Lower leg skin (tissue), 4 donors: ENCODE data around the gene MYLK4. TPM values are rescaled to one million over a fixed set of nuclear protein-coding genes. Genes with fewer than 3 reads are reported as not detected.

ENCODE experiments used
- DNase-seq, 2 donors: peaks; one replicate each; pipeline ENCODE4 v3.0.0-alpha.2; 2019; ENCODE audit warnings: low spot score in 2 of 2
- H3K4me3 ChIP-seq: fragments of 200-600 bp; sonication (generic); 2 replicates; pipeline ENCODE4 v1.5.1; 2017; ENCODE audit warnings: mild to moderate bottlenecking, low read depth; ENCODE audit not compliant: poor library complexity, severe bottlenecking
- POLR2A ChIP-seq, 2 donors: fragments of 450-650 bp; IDR thresholded peaks; one replicate each; pipeline ENCODE4 v1.6.1; 2016 to 2017; ENCODE audit warnings: antibody characterized with exemption in 2 of 2, mild to moderate bottlenecking in 1 of 2, moderate library complexity in 1 of 2
- WGBS, 2 donors: methylation state at CpG; one replicate each; pipeline ENCODE4 v1.1.5; 2018; 5-methylcytosine and 5-hydroxymethylcytosine counted together
- intact Hi-C: fragments of 100-400 bp; cut with DNase I; formaldehyde crosslinking; loops from one replicate; pipeline ENCODE4 v1.15.0; 2023; ENCODE audit warnings: low total_unique reads
- total RNA-seq, 4 donors: library from RNA; depleted of rRNA; stranded (reverse); fragments of >200 nt; gene quantifications; one replicate each; pipeline ENCODE4 v1.1.0, GENCODE V29; 2016
- TF ChIP-seq, protein P1 (sequence below), 3 donors: fragments of 450-650 bp; IDR thresholded peaks; one replicate each; pipeline ENCODE4 v1.5.1; 2016; ENCODE audit warnings: antibody characterized with exemption in 3 of 3, mild to moderate bottlenecking in 3 of 3, moderate library complexity in 2 of 3

MYLK4 gene
- total RNA-seq, 4 donors from 2014 or later, result 0.97 to 3.8 (median 2.5) TPM

DNA sequence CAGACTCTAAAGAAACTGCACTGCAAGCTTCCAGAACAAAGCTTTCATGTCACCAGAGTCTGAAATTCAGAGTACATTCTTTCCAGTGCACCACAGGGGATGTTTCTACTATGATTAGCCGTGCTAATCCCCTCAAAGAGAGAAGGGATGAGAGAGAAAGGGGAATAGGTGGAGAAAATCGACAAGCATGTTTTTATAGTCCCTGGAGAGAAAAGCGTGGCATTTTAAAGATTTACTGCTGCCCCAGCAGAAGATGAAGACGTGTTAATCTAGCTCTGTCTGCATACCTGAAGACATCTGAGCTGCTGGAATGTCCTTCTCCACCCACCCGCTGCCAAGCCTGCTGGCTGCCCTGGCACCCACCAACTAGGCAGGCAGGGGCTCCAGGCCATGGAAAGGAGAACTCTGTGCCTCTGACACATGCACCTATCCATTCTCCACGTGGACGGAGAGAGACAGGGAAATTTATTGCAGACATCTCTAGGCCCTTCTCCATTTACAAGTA, 4.1 kb downstream of the MYLK4 start:
- DNase-seq, result no peak
- intact Hi-C loops, result no loop called here
- H3K4me3 ChIP-seq, result no peak overlapping the region
- WGBS, 2 donors, result 71 to 75% methylated on average over 7 of the region's 7 CpGs
- TF ChIP-seq POLR2A (IDR thresholded peaks at IDR 0.05), result no peak
- TF ChIP-seq, protein P1, sequence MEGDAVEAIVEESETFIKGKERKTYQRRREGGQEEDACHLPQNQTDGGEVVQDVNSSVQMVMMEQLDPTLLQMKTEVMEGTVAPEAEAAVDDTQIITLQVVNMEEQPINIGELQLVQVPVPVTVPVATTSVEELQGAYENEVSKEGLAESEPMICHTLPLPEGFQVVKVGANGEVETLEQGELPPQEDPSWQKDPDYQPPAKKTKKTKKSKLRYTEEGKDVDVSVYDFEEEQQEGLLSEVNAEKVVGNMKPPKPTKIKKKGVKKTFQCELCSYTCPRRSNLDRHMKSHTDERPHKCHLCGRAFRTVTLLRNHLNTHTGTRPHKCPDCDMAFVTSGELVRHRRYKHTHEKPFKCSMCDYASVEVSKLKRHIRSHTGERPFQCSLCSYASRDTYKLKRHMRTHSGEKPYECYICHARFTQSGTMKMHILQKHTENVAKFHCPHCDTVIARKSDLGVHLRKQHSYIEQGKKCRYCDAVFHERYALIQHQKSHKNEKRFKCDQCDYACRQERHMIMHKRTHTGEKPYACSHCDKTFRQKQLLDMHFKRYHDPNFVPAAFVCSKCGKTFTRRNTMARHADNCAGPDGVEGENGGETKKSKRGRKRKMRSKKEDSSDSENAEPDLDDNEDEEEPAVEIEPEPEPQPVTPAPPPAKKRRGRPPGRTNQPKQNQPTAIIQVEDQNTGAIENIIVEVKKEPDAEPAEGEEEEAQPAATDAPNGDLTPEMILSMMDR (IDR thresholded peaks at IDR 0.05), result no peak

DNA sequence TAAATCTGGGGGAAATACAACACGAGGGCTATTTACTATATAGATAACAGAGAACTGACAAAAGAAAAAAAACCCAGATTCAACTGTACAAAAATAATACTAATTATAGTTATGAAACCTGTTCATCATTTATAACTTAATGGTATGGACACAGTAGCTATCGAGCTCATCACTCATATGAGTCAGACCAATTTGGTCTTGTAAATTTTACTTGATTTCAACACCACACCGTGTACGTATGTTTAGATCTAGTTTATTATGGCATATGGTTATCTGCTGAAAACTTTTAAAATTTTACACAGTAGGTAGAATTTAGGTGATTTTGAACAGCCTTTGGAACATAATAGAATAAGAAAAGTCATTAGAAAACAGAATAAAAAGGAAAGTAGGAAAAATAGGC, 5.5 kb downstream of the MYLK4 start:
- TF ChIP-seq POLR2A (IDR thresholded peaks at IDR 0.05), result no peak
- TF ChIP-seq, protein P1 (IDR thresholded peaks at IDR 0.05), result no peak
- intact Hi-C loops, result no loop called here
- 78 to 84% methylated on average over 4 of the region's 4 CpGs for WGBS, 2 donors

DNA sequence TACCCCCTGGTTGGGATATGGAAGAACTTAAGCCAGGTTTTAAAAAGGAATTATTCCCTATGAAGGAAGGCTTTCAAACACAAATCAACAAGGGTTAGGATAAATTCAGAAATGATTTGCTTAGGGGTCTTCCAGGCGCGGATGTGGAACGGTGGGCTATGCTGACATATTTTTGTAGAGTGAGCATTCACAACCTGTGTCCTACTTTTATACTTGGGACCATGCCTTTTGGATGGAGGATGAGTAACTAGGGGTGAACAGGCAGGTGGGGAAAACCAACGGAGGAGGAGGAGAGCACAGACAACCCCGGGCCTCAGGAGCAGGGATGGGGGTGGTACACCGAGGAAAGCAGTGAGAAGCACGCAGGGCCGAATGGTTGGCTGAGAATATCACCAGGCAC, 5.9 kb downstream of the MYLK4 start:
- no peak for DNase-seq
- intact Hi-C loops, result no loop called here
- H3K4me3 ChIP-seq, result no peak overlapping the region
- TF ChIP-seq, protein P1 (IDR thresholded peaks at IDR 0.05), result no peak
- TF ChIP-seq POLR2A (IDR thresholded peaks at IDR 0.05), result no peak
- 79 to 94% methylated on average over 8 of the region's 8 CpGs for WGBS, 2 donors

More for the DNA sequence above, 5.5 kb downstream of the MYLK4 start:
- DNase-seq, result no peak
- no peak overlapping the region for H3K4me3 ChIP-seq

DNA sequence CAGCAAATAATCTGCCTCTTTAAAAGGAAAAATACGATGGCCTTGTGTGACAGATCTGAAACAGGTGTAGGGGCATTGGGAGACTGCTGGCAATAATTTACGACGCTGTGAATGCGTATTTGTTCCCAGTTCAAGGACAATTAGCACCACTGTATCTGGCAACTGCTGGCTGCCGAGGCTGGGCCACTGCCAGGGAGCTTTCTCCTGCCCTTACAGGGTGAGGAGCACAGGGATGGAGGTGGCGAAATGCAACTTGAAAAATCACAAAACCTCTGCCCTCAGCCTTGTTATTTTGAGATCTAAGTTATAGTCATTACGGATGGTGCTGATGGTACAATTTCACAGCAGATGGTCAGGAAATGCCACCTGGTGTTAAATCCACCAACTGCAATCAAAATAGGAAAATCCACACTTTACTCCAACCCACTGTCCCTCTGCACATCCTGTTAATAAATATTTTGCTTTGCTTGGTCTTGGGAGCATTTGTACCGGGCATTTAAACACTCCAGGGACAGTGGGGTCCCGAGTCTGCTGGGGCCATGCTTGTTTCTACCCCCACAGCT, 6.4 kb downstream of the MYLK4 start:
- intact Hi-C loops, result no loop called here
- DNase-seq, result no peak
- no peak for TF ChIP-seq POLR2A (IDR thresholded peaks at IDR 0.05)
- TF ChIP-seq, protein P1 (IDR thresholded peaks at IDR 0.05), result no peak
- H3K4me3 ChIP-seq, result no peak overlapping the region
- WGBS, 2 donors, result 78 to 81% methylated on average over 9 of the region's 9 CpGs

DNA sequence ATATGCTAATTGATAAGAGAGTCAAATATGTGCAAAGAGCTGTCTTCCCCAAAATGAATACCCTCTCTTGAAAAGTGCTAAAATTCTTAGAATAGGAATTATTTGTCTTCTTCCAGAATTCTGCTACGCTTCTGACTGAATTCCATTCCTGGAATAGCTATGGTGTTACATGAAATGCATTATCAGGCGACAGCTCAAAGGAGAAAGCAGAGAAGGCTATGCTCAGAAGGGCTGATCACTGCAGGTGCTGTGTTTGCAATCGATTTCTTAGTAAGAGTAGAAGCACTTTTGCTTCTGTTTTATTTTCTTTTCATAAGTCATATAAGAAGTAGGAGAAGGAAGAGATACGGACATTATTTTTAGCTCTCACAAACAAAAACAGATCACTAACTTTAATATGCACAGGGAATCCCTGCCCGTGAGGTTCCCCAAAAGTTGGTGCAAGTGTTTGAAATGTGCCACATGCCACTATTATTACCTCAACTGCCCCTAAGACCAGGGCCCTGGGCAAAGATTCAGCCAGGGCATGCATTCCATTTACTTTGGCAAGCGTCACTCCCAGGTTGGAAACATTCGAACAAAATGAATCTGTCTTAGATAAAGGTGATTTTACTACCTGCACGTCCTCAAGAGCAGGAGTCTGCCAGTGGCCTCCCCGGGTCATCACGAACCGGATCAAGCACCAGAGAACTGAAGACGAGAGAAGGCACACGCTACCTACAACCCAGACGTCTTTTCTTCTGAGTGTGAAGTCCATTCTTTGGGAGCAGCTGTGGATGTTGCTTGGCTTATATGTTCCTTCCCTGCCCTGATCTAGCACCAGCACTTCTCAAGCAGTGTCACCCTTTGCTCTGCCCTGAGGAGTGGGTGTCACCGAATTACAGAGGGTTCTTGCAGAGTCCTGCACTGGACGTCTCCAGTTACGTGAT, 7.2 kb downstream of the MYLK4 start:
- WGBS, 2 donors, result 85 to 87% methylated on average over 17 of the region's 17 CpGs
- TF ChIP-seq, protein P1 (IDR thresholded peaks at IDR 0.05), result no peak
- no peak for TF ChIP-seq POLR2A (IDR thresholded peaks at IDR 0.05)
- no peak for DNase-seq
- intact Hi-C loops, result no loop called here
- H3K4me3 ChIP-seq, result no peak overlapping the region
